ENCODE measurements around the gene RS1.

RS1 gene

DNA sequence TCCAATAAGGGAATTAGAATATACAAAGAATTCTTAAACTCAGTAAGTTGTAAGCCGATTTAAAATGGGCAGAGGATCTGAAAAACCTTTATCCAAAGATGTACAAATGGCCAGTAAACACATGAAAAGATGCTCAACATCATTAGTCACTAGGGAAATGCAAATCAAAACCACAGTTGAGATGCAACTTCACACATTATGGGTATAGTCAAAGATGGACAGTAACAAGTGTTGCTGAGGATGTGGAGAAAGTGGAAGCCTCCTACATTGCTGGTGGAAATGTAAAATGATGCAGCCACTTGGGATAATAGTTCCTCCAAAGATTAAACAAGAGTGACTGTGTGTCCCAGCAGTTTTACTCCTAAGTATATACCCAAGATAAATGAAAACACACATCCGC lies 32.6 kb downstream of the RS1 start:
- TF ChIP-seq, protein P1, sequence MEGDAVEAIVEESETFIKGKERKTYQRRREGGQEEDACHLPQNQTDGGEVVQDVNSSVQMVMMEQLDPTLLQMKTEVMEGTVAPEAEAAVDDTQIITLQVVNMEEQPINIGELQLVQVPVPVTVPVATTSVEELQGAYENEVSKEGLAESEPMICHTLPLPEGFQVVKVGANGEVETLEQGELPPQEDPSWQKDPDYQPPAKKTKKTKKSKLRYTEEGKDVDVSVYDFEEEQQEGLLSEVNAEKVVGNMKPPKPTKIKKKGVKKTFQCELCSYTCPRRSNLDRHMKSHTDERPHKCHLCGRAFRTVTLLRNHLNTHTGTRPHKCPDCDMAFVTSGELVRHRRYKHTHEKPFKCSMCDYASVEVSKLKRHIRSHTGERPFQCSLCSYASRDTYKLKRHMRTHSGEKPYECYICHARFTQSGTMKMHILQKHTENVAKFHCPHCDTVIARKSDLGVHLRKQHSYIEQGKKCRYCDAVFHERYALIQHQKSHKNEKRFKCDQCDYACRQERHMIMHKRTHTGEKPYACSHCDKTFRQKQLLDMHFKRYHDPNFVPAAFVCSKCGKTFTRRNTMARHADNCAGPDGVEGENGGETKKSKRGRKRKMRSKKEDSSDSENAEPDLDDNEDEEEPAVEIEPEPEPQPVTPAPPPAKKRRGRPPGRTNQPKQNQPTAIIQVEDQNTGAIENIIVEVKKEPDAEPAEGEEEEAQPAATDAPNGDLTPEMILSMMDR (IDR thresholded peaks at IDR 0.05; ENCODE audit: low read depth, low read length): no peak
- in situ Hi-C loops (cut with HindIII; ENCODE audit: low sequenced_read_pairs): no loop called here
- H3K4me3 ChIP-seq (ENCODE audit: low read depth, low read length): no peak overlapping the region
- no peak for DNase-seq (ENCODE audit: low read depth, low spot score)

DNA sequence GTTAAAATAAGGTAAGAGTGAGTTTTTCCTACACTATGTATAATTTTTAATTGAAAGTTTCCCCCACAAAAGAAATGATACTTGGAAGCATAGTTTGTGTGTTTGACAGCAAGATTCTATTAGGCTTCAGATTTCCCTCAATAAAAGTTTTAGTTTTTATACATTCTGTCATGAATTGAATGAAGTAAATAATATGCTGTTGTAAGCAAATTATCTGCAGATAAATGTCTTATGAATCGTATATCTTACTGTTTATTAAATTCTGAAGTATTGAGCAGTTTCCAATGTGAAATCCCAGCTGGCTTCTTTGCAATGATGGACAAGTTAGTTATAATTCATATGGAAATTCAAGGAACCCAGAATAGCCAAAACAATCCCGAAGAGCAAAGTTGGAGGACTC lies 33.5 kb downstream of the RS1 start:
- in situ Hi-C loops (cut with HindIII; ENCODE audit: low sequenced_read_pairs): no loop called here
- H3K4me3 ChIP-seq (ENCODE audit: low read depth, low read length): no peak overlapping the region
- no peak for DNase-seq (ENCODE audit: low read depth, low spot score)
- TF ChIP-seq, protein P1 (IDR thresholded peaks at IDR 0.05; ENCODE audit: low read depth, low read length): no peak

DNA sequence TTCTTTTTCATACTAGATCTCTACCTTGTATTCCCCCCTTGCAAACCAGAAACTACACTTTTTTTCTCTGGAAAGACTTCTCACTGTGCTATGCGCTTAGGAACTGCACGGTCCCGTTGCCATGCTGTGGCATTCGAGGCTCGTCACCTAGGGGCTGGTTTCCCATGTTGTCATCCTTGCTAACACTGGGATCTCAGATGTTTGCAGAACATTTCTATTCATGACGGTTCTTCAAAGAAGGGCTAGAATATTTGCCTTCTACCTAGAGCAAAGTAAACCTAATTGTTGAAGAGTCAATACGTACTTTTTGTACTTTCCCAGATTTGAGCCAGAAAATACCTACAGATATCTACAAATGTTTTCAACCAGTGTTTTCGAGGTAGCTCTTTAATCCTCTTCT lies 41.0 kb downstream of the RS1 start:
- in situ Hi-C loops (cut with HindIII; ENCODE audit: low sequenced_read_pairs): no loop called here
- TF ChIP-seq, protein P1 (IDR thresholded peaks at IDR 0.05; ENCODE audit: low read depth, low read length): no peak
- DNase-seq (ENCODE audit: low read depth, low spot score): no peak
- H3K4me3 ChIP-seq (ENCODE audit: low read depth, low read length): no peak overlapping the region

DNA sequence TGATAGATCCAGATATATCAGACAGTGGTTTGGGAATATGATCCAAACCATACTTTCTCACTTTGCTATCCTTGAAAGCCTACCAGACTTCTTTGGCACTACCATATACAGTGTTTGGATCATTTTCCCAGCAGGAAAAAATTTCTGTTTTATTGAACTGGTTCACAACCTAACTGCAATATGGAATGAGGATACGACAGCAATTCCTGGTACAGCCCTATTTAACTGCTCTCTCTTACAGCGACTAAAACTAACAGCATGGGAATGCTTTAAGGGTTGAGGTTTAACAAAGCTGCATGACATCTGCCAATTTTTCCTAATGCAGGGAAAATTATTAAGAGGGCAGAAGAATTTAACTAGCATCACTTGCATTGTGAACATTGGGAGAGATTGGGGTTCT lies 47.3 kb downstream of the RS1 start:
- in situ Hi-C loops (cut with HindIII; ENCODE audit: low sequenced_read_pairs): no loop called here
- TF ChIP-seq, protein P1 (IDR thresholded peaks at IDR 0.05; ENCODE audit: low read depth, low read length): no peak
- no peak for DNase-seq (ENCODE audit: low read depth, low spot score)
- H3K4me3 ChIP-seq (ENCODE audit: low read depth, low read length): no peak overlapping the region

DNA sequence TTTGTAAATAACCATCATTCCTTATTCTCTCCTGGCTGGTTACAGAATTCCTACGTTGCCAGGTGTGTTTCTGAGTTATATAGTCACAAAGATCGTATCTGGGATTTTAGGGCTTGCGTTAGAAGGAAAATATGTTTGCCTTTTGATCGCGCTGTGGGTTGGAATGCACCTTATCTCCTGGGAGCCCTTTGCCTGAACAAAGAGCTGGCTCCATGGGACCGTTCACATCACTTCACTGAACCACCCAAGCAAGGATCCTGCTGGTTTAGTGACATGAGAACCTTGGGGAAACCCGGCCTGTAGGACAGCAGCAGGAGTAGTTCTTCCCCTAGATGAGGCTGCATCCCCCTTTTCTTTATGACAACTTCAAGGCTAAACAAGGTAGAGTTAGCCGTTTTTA lies 51.6 kb downstream of the RS1 start:
- no peak overlapping the region for H3K4me3 ChIP-seq (ENCODE audit: low read depth, low read length)
- TF ChIP-seq, protein P1 (IDR thresholded peaks at IDR 0.05; ENCODE audit: low read depth, low read length): no peak
- DNase-seq (ENCODE audit: low read depth, low spot score): no peak
- in situ Hi-C loops (cut with HindIII; ENCODE audit: low sequenced_read_pairs): no loop called here

DNA sequence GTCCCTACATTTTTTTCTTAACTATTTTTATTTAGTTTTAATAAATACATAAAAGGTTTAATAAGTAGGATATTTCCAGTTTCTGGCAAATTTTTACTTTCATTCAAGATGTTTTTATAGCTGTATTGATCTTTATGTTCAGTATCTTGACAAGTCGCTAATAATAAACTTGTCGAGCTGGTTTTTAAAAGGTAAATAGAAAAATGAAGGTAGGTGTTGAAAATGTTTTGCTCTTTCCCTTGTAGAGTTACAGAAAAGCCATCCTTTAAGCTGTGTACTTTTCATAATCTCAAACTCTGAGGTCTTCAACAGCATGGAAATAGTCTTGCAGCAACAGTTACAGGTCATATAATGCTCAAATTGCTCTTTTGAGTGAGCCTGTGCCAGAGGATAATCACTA lies 52.6 kb downstream of the RS1 start:
- in situ Hi-C loops (cut with HindIII; ENCODE audit: low sequenced_read_pairs): no loop called here
- H3K4me3 ChIP-seq (ENCODE audit: low read depth, low read length): no peak overlapping the region
- no peak for DNase-seq (ENCODE audit: low read depth, low spot score)
- TF ChIP-seq, protein P1 (IDR thresholded peaks at IDR 0.05; ENCODE audit: low read depth, low read length): no peak

DNA sequence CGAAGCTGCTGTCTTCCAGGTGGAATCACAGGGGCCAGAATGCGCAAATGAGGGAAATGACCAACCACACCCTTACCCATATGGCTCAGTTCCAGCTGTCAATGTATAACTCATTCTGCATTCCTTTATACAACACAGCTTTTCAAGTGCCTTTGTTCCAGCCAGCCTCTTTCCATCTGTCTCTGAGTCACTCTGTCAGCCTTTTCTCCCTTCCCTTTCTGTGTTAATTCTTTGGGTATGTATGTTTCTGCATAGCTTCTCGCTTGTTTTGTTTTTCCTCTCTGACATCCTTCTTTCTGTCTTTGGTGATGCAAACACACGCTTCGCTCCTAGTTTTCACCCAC lies 54.5 kb downstream of the RS1 start:
- no peak overlapping the region for H3K4me3 ChIP-seq (ENCODE audit: low read depth, low read length)
- peak; percentile 61 for DNase-seq (ENCODE audit: low read depth, low spot score)
- in situ Hi-C loops (cut with HindIII; ENCODE audit: low sequenced_read_pairs): no loop called here
- TF ChIP-seq, protein P1 (IDR thresholded peaks at IDR 0.05; ENCODE audit: low read depth, low read length): no peak

Measured in astrocyte of the spinal cord (primary cell).